Esophagus squamous epithelium (tissue), 5 donors: ENCODE measurements around the gene TMEM127. TPM values are rescaled to one million over a fixed set of nuclear protein-coding genes. Genes with fewer than 3 reads are reported as not detected.

Experiments
- DNase-seq: peaks from one replicate; lab custom pipeline; 2025; lab: John Stamatoyannopoulos, UW
- H3K27ac ChIP-seq, 4 donors: fragments of 200-600 bp; sonication (generic); one replicate each; pipeline ENCODE4 v1.5.1; 2016 to 2019; ENCODE audit warnings: mild to moderate bottlenecking in 1 of 4
- H3K27me3 ChIP-seq, 4 donors: fragments of 200-600 bp; sonication (generic); 1 replicate in 3 of 4; 2 replicates in 1 of 4; pipeline versions ENCODE4 v1.5.1 to v1.6.0; 2017 to 2021; ENCODE audit warnings: antibody characterized with exemption in 1 of 4
- H3K36me3 ChIP-seq, 3 donors: fragments of 200-600 bp; sonication (generic); one replicate each; pipeline ENCODE4 v1.5.1; 2016 to 2019
- H3K4me1 ChIP-seq, 3 donors: fragments of 200-600 bp; sonication (generic); one replicate each; pipeline ENCODE4 v1.5.1; 2017 to 2019
- H3K4me3 ChIP-seq, 4 donors: fragments of 200-600 bp; sonication (generic); 1 replicate in 3 of 4; 2 replicates in 1 of 4; pipeline ENCODE4 v1.5.1; 2016 to 2019; ENCODE audit warnings: mild to moderate bottlenecking in 2 of 4, moderate library complexity in 1 of 4
- H3K9me3 ChIP-seq, 3 donors: fragments of 200-600 bp; sonication (generic); one replicate each; pipeline ENCODE4 v1.5.1; 2016 to 2019
- CTCF ChIP-seq, 6 experiments: fragments of 450-650 bp in 4 of 6; fragments of 200-600 bp in 2 of 6; sonication (generic) in 2 of 6; IDR thresholded peaks; one replicate each; pipeline ENCODE4 v1.5.1; 2016 to 2019; ENCODE audit warnings: antibody characterized with exemption in 6 of 6, mild to moderate bottlenecking in 4 of 6, moderate library complexity in 4 of 6
- POLR2A ChIP-seq, 4 donors: fragments of 450-650 bp; IDR thresholded peaks; one replicate each; pipeline ENCODE4 v1.6.1; 2017; ENCODE audit warnings: antibody characterized with exemption in 4 of 4, mild to moderate bottlenecking in 4 of 4, moderate library complexity in 3 of 4
- WGBS, 2 donors: methylation state at CpG; one replicate each; pipeline ENCODE4 v1.1.5; 2018; 5-methylcytosine and 5-hydroxymethylcytosine counted together
- intact Hi-C: fragments of 100-400 bp; cut with DNase I; formaldehyde crosslinking; loops from one replicate; pipeline ENCODE4 v1.15.0; 2022
- total RNA-seq, 4 donors: library from RNA; depleted of rRNA; stranded (reverse); fragments of >200 nt; gene quantifications; one replicate each; pipeline ENCODE4 v1.1.0, GENCODE V29; 2016
- donor health status: DM: yes; HTN: yes; CAD: no.

TMEM127 gene
- total RNA-seq, 4 donors from 2014 or later: 26.0 to 45.9 (median 30.5) TPM

- Histone ChIP-seq H3K9me3 (no peaks in the 10 kb centered on the region), H3K27me3 (no peaks in the 10 kb centered on the region), H3K4me1 (peaks cover 3 to 27% (median 7%) of the 10 kb centered on the region in 3 donors), H3K27ac (peak overlapping the region in 3 of 4 donors; percentile 66 to 86 (median 67)), H3K36me3 (peaks cover 0 to 33% (median 0%) of the 10 kb centered on the region in 3 donors), H3K4me3 (no peak overlapping the region)
- WGBS, 2 donors: 60 to 81% methylated on average over 1 to 2 of the region's 2 CpGs
- intact Hi-C loops: no loop called here
- TF ChIP-seq POLR2A (IDR thresholded peaks at IDR 0.05) (no peak), CTCF (IDR thresholded peaks at IDR 0.05) (no peak)
- DNase-seq: no peak
Observed at GRCh38 chr2:96241227-96241626, 24.6 kb downstream of the TMEM127 start.

GRCh38 chr2:96240341-96241038, 25.3 kb downstream of the TMEM127 start:
- 84 to 87% methylated on average over 8 to 9 of the region's 9 CpGs for WGBS, 2 donors
- intact Hi-C loops: no loop called here

GRCh38 chr2:96239745-96240264, 26.0 kb downstream of the TMEM127 start:
- intact Hi-C loops: no loop called here

More at GRCh38 chr2:96240341-96241038, 25.3 kb downstream of the TMEM127 start:
- H3K4me1 ChIP-seq: peaks cover 0 to 24% (median 7%) of the 10 kb centered on the region in 3 donors
- DNase-seq: no peak
- peaks cover 0 to 33% (median 0%) of the 10 kb centered on the region in 3 donors for H3K36me3 ChIP-seq
- H3K27me3 ChIP-seq: no peaks in the 10 kb centered on the region
- TF ChIP-seq CTCF (IDR thresholded peaks at IDR 0.05): no peak
- no peak for TF ChIP-seq POLR2A (IDR thresholded peaks at IDR 0.05)
- no peaks in the 10 kb centered on the region for H3K9me3 ChIP-seq
- peak overlapping the region in 1 of 4 donors; percentile 86 for H3K27ac ChIP-seq
- no peak overlapping the region for H3K4me3 ChIP-seq

GRCh38 chr2:96239091-96239490, 26.7 kb downstream of the TMEM127 start:
- Histone ChIP-seq H3K27ac (no peak overlapping the region), H3K4me3 (no peak overlapping the region), H3K36me3 (peaks cover 0 to 33% (median 0%) of the 10 kb centered on the region in 3 donors), H3K9me3 (no peaks in the 10 kb centered on the region), H3K27me3 (no peaks in the 10 kb centered on the region), H3K4me1 (peaks cover 0 to 24% (median 7%) of the 10 kb centered on the region in 3 donors)
- DNase-seq: no peak
- TF ChIP-seq POLR2A (IDR thresholded peaks at IDR 0.05): no peak
- no peak for TF ChIP-seq CTCF (IDR thresholded peaks at IDR 0.05)
- WGBS, 2 donors: 86 to 90% methylated on average over 2 to 3 of the region's 3 CpGs
- intact Hi-C loops: no loop called here

More at GRCh38 chr2:96239745-96240264, 26.0 kb downstream of the TMEM127 start:
- Histone ChIP-seq H3K36me3 (peaks cover 0 to 33% (median 0%) of the 10 kb centered on the region in 3 donors), H3K27me3 (no peaks in the 10 kb centered on the region), H3K27ac (no peak overlapping the region), H3K4me1 (peaks cover 0 to 24% (median 7%) of the 10 kb centered on the region in 3 donors), H3K9me3 (no peaks in the 10 kb centered on the region), H3K4me3 (no peak overlapping the region)
- TF ChIP-seq CTCF (IDR thresholded peaks at IDR 0.05): no peak
- TF ChIP-seq POLR2A (IDR thresholded peaks at IDR 0.05): no peak
- 90 to 94% methylated on average over 8 to 9 of the region's 9 CpGs for WGBS, 2 donors
- DNase-seq: no peak

GRCh38 chr2:96238266-96238665, 27.5 kb downstream of the TMEM127 start:
- H3K4me1 ChIP-seq: peaks cover 0 to 24% (median 7%) of the 10 kb centered on the region in 3 donors
- WGBS, 2 donors: no CpG with 5 or more reads among the region's 3 CpGs
- intact Hi-C loops: no loop called here

More at GRCh38 chr2:96238266-96238665, 27.5 kb downstream of the TMEM127 start:
- Histone ChIP-seq H3K27ac (no peak overlapping the region), H3K27me3 (no peaks in the 10 kb centered on the region), H3K4me3 (no peak overlapping the region), H3K9me3 (no peaks in the 10 kb centered on the region), H3K36me3 (peaks cover 0 to 33% (median 0%) of the 10 kb centered on the region in 3 donors)
- TF ChIP-seq POLR2A (IDR thresholded peaks at IDR 0.05) (no peak), CTCF (IDR thresholded peaks at IDR 0.05) (no peak)
- DNase-seq: no peak
